HG02571 (cell line): ENCODE results near the gene SHC4.
"Not testable (repeated sequence)": the region's sequence is repeated elsewhere in the genome, so short reads cannot be mapped to it uniquely, and the experiment has no call there.

ENCODE experiments used
- ATAC-seq: cut with Tn5 transposase; IDR thresholded peaks from one replicate; pipeline ENCODE4 v1.9.1; 2021; ENCODE audit warnings: mild to moderate bottlenecking, moderate library complexity; ENCODE audit not compliant: unreplicated experiment

Gene SHC4

DNA sequence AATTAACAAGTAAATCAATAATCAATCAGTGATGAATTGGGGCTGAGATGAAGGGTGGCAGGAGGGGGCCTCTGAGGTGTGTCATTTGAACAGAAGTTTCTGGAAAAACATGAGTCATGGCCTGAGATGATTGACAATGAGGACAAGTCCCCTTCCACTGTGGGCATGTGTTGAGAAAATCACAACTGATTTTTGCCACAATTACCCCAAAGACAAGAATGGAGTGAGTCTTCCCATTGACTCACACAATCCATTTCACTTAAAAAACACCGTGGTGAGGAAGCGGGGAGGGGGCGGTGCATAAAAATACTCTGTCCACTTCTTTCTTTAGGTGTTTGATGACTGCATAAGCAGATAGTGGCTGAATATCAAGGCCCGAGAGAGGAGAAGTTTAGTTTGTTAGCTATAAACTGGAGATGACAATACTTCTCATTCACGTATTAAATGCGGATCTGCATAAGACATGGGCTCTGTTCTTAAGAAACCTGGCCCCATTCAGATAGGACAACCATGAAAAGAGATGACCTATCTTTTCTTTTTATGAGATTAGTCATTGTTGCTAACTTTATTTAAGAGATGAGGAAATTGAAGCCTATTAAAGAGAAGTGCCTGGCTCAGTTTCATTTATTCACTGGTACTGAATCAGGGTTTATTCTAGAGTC lies 34.7 kb downstream of the SHC4 start:
- no peak for ATAC-seq

DNA sequence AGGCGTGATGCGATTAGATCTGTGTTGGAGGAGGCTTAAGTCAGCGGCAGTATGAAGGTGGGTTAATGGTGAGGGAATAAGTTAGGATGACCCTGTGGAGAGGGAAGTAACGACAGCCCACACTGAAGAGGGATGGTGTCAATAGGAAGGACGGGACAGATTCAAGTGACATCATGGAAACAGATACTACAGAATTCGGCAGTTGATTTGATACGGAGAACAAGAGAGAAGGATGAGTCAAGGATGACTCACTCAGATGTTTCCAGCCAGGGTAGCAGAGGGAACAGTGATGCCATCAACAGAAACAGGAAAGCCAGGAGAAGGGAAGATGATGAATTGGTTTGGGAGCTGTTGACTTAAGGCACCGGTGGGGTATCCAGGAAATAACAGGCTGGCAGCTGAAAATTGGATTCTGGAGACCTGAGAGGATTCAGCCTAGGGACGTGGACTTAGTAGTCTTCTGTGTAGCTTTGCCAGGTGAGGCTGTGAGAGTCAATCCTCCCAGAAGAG lies 38.0 kb downstream of the SHC4 start:
- ATAC-seq: no peak

DNA sequence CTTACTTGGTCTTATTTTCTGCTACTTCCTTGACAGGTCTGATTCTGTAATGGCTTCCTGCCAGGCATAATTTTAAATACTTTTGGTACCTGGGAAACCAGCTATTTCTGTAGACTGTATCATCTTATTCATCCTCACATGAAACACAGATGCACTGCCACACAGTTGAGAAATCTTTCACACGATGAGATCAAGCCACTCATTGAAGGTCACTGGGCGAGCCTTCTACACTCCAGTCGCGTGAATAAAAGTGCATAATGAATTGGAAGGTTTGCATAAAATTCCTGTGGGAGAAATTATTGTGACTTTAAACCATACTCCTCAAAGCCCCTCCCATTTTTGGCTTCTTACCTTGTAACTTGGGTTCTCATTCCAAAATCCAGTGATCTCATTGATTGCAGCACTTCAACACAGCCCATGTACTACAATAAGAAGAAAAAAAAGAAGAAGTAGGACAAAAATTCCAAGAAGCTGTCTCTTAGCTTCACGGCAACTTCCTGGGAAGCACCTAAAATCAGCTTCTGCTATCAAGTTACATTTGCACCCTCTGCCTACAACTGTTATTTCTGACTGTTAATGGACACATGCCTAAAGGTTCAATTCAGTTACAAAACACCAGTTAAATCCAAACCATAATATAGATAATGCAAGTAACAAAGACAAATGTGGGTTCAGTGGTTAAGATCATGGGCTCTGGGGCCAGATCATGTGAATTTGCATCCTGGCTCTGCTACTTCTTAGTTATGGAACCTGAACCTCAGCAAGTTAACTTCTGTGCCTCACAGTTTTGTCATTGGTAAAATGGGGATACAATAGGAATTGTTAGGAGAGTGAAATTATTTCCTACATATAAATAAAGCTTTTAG lies 39.0 kb downstream of the SHC4 start:
- no peak for ATAC-seq

DNA sequence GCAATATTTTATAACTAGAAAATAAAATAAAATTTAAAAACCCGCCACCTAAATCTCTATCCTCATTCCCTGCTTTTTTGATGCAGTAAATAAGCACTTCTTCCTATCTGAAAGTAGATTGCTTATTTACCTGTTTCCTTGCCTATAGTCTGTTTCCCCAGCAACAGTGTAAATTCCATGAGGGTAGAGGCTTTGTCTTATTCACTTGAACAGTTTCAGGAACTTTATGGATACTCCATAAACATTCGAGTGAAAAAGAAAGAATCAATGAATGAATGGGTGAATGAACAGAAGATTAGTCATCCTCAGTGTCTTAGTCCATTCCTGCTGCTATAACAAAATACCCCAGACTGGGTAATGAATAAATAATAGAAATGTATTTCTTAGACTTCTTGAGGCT lies 41.7 kb downstream of the SHC4 start:
- ATAC-seq: no peak

DNA sequence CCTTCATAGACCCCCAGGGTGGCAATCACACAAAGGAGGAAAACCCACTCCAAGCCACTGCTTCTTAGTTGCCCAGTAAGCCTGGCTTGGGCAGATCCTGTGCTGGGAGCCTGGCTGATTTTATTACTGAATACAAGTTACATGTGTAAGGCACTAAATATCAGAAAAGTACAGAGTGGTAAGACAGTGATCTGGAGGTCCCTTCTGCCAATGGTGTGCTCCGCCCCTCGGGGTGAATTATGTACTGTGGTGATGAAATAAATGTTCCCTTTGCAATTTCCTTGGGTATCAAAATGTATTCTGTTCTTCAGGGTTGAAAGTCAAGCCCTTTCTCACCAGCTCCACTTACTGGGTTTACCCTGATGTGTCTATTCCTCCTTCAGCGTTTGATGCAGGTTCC lies 47.0 kb downstream of the SHC4 start:
- ATAC-seq: no peak

DNA sequence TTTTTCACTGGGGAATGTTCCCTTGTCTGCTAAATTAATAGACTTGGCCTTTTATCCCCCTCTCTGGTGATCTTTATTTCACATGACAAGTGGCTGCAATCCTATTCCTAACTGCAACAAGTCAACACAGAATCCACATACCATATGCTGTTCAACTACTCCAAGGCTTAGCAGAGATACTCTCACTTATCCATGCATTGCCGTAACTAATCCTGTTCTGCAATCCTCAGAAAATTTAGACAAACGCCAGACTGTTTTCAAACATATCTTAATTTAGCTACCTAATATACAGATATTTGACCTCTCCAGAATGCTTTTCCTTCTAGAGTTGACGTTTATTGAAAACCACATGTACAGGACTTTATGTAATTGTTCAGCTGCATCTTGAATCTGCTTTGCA lies 47.9 kb downstream of the SHC4 start:
- ATAC-seq: no peak

DNA sequence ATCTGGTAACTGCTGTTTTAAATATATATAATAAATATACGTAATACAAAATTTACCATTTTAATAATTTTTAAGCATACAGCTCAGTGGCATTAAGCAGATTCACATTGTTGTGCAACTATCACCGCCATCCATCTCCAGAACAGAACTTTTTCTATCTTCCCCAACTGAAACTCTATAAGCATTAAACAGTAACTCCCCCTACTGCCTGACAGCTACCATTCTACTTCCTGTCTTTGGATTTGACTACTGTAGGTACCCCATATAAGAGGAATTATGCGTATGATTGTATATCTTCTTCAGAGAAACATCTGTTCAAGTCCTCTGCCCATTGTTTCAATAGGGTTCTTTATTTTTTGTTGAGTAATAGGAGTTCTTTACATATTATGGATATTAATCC lies 49.0 kb downstream of the SHC4 start:
- no peak for ATAC-seq

DNA sequence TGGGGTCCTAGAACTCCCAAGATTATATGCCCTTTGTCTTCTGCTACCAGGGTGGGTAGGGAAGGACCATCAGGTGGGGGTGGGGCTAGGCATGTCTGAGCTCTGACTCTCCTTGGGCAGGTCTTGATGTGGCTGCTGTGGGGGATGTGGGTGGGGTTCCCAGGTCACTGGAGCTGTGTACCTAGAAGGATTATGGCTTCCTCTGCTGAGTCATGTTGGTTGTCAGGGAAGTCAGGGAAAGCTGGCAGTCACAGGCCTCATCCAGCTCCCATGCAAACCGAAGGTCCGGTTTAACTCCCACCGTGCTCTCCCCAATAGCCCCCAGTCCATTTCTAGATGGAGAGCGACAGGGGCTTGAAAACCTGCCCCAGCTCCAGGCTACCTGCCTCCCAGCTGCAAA lies 50.6 kb downstream of the SHC4 start:
- ATAC-seq: no peak

DNA sequence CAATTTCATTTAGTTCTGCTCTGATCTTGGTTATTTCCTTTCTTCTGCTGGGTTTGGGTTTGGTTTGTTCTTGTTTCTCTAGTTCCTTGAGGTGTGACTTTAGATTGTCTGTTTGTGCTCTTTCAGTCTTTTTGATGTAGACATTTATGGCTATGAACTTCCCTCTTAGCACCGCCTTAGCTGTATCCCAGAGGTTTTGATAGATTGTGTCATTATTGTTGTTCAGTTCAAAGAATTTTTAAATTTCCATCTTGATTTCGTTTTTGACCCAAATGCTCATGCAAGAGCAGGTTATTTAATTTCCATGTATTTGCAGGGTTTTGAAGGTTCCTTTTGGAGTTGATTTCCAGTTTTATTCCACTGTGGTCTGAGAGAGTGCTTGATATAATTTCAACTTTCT lies 53.2 kb downstream of the SHC4 start:
- not testable (repeated sequence) for ATAC-seq

DNA sequence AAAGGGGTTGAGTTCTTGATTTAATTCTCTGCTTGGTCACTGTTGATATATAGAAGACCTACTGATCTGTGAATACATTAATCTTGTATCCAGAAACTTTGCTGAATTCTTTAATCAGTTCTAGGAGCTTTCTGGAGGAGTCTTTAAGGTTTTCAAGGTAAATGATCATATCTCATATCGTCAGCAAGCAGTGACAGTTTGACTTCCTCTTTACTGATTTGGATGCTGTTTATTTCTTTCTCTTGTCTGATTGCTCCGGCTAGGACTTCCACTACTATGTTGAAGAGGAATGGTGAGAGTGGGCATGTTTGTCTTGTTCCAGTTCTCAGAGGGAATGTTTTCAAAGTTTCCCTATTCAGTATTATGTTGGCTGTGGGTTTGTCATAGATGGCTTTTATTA lies 54.4 kb downstream of the SHC4 start:
- ATAC-seq: not testable (repeated sequence)

DNA sequence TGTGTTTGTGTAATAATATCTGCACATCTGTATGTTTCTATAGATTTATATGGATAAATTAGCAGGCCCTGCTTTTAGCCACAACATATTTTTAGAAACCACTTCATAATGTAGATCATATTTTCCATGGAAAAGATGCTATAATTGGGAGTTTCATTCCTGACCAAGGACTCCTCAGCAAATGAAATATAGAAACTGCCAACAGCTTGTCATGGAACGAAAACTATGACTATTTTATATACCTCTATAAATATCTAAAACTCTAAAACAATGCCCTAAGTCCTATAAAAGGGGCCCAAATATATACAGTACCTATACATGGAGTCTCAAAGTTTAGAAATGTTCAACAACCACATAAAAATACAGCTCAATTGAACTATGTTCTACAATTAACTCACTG lies 57.9 kb downstream of the SHC4 start:
- no peak for ATAC-seq

DNA sequence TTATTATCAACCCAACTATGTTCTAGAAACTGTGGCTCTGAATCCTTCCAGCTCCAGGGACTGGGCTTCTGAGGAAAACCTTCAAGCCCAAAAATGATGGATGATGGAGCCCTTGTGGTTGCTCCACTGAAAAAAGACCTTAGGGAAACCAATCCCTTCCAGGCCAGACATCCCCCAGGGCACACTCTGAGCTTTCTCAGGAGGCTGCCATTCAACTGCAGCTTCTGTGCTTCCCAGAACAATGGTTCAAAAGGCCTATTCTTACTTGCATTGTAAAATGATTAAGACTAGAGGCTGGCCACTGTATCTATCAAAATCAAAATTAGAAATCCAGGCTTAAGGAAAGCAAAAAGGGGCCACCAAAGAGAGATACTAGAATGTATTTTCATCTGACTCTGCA lies 58.5 kb downstream of the SHC4 start:
- ATAC-seq: no peak

DNA sequence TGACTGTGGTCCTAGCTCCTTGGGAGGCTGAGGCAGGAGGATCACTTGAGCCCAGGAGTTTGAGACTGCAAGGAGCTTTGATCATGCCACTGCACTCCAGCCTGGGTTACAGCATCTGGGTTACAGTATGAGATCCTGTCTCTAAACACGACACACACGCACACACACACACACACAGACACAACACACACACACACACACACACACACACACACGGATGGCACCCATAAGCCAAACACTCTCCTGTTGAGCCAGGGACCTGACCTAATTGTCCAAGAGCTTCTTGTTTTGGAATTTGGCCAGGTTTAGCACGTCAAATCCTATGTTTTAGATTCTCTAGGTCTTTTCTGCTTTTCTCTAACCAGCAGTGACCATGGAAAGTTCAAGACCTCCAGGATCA lies 59.0 kb downstream of the SHC4 start:
- no peak for ATAC-seq

DNA sequence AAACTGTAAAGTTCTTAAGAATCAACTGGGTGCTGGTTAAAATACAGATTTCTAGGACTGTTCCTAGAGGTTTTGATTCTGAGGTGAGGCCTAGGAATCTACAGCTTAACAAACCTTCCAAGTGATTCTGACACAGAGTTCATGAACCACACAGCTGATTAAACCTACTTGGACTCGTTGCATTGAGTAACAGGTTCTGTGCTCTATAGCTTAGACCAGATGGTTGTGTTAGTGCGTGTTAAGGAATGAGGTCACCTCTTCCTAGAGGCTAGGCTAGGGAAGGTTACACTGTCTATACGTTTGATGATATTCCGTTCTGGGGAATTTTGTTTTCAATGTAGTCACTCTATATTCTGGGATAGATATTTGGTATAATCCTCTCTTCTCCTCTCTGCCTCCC lies 63.9 kb downstream of the SHC4 start:
- ATAC-seq: no peak

DNA sequence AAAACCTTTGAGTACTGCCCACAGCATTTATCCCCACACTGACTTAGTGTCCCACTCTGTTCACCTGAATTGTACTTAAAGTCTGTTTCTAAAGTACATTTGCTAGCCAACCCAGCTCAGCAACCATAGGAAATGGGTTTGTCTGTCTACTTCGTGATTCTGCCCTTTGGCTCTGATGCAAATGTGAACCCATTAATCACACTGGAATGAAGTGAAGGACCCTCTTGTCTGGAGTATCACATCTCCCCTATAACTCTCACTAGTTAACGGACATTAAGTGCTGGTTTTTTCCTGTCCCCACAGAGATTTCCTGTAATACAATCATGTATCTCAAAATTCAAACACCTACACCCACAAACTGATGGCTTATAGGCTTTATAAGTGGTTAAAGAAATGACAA lies 65.3 kb downstream of the SHC4 start:
- no peak for ATAC-seq

DNA sequence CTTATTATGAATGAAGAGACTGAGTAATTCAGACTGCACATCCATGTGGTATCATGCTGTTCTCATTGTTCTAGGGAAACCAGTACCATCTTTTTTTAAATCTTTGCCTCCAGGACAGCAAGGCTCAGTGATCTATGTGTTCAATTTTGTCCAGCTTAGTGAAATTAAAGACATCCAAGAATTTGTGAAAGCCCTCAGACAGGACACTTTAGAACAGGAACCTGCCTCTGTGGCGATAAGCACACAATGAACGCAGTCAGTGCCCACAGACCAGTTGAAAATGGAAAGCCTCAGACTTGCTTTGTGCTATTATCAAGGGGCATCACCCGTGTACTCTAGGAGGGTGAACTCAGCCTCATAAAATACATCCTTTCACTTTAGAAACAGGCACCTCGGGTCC lies 65.7 kb downstream of the SHC4 start:
- no peak for ATAC-seq

DNA sequence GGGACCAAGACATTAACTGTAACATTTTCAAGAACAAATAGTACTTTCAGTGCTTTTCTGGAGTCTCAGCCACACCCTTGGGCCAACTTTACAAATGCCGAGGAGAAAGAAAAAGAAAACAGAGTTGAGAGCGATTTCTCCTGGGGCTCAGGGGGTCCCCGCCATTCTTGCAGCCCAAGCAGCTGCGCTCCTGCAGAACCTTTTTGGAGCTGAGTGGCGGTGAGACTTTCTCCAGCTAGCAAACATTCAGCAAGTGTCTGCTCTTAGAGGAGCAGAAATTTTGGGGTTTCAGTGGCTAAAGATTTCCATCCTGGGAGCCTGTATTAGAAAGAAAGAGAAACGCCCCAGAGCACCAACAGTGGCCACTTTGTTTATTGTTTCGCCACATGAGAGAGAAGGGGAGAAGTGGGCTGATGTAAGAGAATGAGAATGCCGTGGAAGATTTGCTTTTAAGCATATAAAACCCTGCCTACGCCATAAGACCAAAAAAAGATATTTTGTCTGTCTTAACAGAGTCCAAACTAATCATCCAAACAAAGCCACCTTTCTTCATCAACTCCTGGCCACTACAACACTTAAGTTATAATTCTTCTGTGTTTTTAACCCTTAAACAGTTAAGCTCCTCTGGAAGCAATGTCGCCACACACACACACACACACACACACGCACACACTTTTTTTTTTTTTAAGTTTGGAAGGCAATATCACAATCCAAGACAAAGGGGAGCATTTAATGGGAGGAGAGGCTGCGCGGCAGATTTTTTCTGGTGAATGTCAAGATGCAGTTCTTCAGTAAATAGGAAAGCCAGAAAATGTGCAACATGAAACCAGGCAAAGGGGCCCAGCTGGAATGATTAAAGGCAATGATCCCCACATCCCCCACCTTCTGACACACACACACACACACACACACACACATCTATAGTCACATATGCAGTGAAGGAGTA lies 66.6 kb downstream of the SHC4 start:
- ATAC-seq: no peak

DNA sequence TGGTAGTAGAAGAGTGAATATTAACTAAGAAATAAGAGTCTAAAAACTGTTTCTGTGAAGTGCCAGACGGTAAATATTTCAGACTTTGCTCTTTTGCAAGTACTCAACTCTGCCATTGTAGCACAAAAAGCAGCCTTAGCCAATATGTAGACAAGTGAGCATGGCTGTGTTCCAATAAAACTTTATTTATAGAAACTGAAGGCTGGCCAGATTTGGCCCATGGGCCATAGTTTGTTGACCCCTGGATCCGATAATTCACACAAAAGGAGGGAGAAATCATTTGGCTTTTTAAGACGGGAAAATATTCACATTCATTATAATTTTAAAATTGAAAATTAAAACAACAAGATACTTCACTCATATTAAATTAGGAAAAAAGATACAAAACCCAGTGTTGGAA lies 70.4 kb downstream of the SHC4 start:
- no peak for ATAC-seq

DNA sequence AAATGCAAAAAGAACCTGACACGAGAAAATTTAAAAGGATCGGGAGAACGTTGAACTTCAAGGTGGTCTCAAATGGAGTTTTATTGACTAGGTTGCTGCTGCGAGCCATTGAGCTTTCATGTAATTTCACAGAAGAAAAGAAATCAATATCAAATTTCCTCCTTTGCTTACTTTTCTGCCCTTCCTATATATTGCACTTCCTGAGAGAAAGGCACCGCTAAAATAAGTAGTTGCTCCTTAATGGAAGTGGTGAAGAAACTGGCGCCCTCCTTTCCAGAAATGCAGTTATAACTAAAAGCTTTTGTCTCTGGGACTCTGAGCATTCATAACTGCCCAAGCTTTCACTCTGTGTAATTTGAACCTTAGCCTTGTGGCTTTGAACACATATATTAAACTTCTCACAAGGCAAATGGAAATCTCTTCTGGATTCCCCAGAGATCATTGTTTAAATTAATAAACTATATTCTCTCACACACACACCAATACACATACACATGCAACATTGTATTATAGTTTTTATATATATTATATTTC lies 72.4 kb downstream of the SHC4 start:
- no peak for ATAC-seq

DNA sequence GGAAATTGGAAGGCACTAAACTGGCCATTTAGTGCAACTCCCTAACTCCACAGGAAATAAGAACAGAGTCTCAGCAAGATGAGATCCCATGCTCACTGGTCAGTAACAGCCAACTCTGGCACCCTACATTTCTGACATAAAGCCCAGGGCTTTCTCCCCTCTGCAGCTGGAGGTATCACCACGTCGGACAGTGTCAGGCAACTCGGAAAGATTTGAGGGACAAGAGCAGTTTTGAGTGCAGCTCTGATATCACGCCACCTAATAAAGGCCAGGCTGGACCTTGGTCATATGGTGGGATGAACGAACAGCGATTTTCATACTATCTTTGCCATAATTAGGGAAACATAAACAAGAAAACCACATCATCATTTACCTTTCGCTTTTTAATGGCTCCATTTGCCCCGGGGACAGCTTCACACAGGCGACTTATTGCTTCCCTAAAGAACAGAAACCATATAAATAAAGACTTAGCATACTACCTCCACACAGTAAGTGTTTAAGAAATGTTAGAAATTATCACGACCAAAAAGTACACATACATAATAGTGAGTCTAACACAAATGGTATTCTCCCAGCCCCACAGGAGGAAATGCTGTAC lies 73.2 kb downstream of the SHC4 start:
- ATAC-seq: no peak

DNA sequence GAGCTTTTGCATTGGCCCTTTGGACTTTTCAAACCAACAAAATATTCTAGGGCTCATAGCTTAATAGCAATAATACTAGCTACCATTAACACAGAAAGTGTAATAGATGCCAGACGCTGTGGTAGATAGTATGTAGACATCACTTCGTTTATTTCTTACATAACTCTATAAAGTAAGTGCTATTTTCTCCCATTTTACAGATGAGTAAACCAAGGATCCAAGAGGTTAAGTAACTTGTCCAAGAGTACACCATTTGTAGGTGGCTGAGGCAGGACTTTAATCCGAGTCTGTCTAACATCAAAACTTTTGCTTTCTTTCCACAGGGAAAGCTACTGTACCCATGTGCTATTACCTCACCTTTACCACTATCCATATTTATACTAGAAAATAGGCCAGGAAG lies 73.8 kb downstream of the SHC4 start:
- ATAC-seq: no peak
